HG03060 (cell line): ENCODE results near the gene LRP6.
"Not testable (repeated sequence)": the region's sequence is repeated elsewhere in the genome, so short reads cannot be mapped to it uniquely, and the experiment has no call there.

Source experiments
- ATAC-seq: cut with Tn5 transposase; IDR thresholded peaks from one replicate; pipeline ENCODE4 v1.9.1; 2021; ENCODE audit warnings: low read depth, moderate number of reproducible peaks; ENCODE audit not compliant: unreplicated experiment

LRP6 gene

GRCh38 chr12:12266873-12267741 is at the start of gene LRP6:
Gene LRP6, minus strand, starts transcription at chr12:12267044. Its CDS starts 309 bp downstream, at chr12:12266735.
- ATAC-seq: no peak

- ATAC-seq: no peak
Measured at GRCh38 chr12:12315838-12316237, 49.0 kb upstream of the LRP6 start.

- ATAC-seq: not testable (repeated sequence)
Measured at GRCh38 chr12:12310695-12311094, 43.9 kb upstream of the LRP6 start.

GRCh38 chr12:12305568-12306300 is 38.9 kb upstream of the LRP6 start:
- no peak for ATAC-seq

GRCh38 chr12:12302976-12303375 is 36.1 kb upstream of the LRP6 start:
- no peak for ATAC-seq

- no peak for ATAC-seq
Measured at GRCh38 chr12:12301122-12301521, 34.3 kb upstream of the LRP6 start.

GRCh38 chr12:12297201-12297830 is 30.5 kb upstream of the LRP6 start:
- no peak for ATAC-seq

- no peak for ATAC-seq
Measured at GRCh38 chr12:12294215-12295005, 27.6 kb upstream of the LRP6 start.

- ATAC-seq: no peak
Measured at GRCh38 chr12:12290206-12290605, 23.4 kb upstream of the LRP6 start.

- no peak for ATAC-seq
Measured at GRCh38 chr12:12286441-12286840, 19.6 kb upstream of the LRP6 start.

- ATAC-seq: no peak
Measured at GRCh38 chr12:12282761-12283425, 16.0 kb upstream of the LRP6 start.

- ATAC-seq: no peak
Measured at GRCh38 chr12:12282202-12282601, 15.4 kb upstream of the LRP6 start.

GRCh38 chr12:12281134-12281533 is 14.3 kb upstream of the LRP6 start:
- ATAC-seq: no peak

GRCh38 chr12:12278899-12279298 is 12.1 kb upstream of the LRP6 start:
- no peak for ATAC-seq

- no peak for ATAC-seq
Measured at GRCh38 chr12:12275874-12276273, 9.0 kb upstream of the LRP6 start.

GRCh38 chr12:12273291-12273957 is 6.6 kb upstream of the LRP6 start:
- ATAC-seq: no peak

GRCh38 chr12:12272869-12273268 is 6.0 kb upstream of the LRP6 start:
- ATAC-seq: no peak

GRCh38 chr12:12270226-12270625 is 3.4 kb upstream of the LRP6 start:
- no peak for ATAC-seq

GRCh38 chr12:12267742-12268200 is 927 bp upstream of the LRP6 start:
- ATAC-seq: no peak
